ENCODE measurements around the gene RNASE1.
A peak's percentile ranks its signal among the peaks of the same experiment; 100 is the strongest.
"Not testable (repeated sequence)": the region's sequence is repeated elsewhere in the genome, so short reads cannot be mapped to it uniquely, and the experiment has no call there.

Gene RNASE1

GRCh38 chr14:20774258-20774824, 28.3 kb downstream of the RNASE1 start:
- Mint-ChIP-seq H3K27ac (no peak overlapping the region), H3K4me1 (peaks cover 0 to 3% of the 10 kb centered on the region in 2 donors), H3K4me3 (no peak overlapping the region), H3K36me3 (no peaks in the 10 kb centered on the region), H3K27me3 (no peaks in the 10 kb centered on the region), H3K9me3 (no peaks in the 10 kb centered on the region)
- ATAC-seq (replicated peaks) = no peak
- no peak for DNase-seq

GRCh38 chr14:20772650-20773049, 30.0 kb downstream of the RNASE1 start:
- H3K27ac Mint-ChIP-seq = no peak overlapping the region
- peaks cover 8 to 12% of the 10 kb centered on the region in 2 donors for H3K4me1 Mint-ChIP-seq
- H3K9me3 Mint-ChIP-seq = no peaks in the 10 kb centered on the region
- no peaks in the 10 kb centered on the region for H3K36me3 Mint-ChIP-seq
- H3K4me3 Mint-ChIP-seq = no peak overlapping the region
- no peaks in the 10 kb centered on the region for H3K27me3 Mint-ChIP-seq
- DNase-seq (no peak), ATAC-seq (replicated peaks) (no peak)

GRCh38 chr14:20769421-20769820, 33.2 kb downstream of the RNASE1 start:
- no peak for ATAC-seq (replicated peaks)
- Mint-ChIP-seq H3K36me3 (no peaks in the 10 kb centered on the region), H3K4me3 (no peak overlapping the region), H3K4me1 (peaks cover 13 to 24% of the 10 kb centered on the region in 2 donors), H3K27me3 (no peaks in the 10 kb centered on the region), H3K27ac (no peak overlapping the region), H3K9me3 (no peaks in the 10 kb centered on the region)
- DNase-seq = no peak

- Mint-ChIP-seq H3K36me3 (no peaks in the 10 kb centered on the region), H3K27ac (no peak overlapping the region), H3K4me1 (peaks cover 13 to 25% of the 10 kb centered on the region in 2 donors), H3K27me3 (no peaks in the 10 kb centered on the region), H3K4me3 (no peak overlapping the region), H3K9me3 (no peaks in the 10 kb centered on the region)
- DNase-seq = no peak
- ATAC-seq (replicated peaks) = no peak
Observed at GRCh38 chr14:20768593-20768892, 34.1 kb downstream of the RNASE1 start.

GRCh38 chr14:20760950-20761349, 41.7 kb downstream of the RNASE1 start:
- ATAC-seq (replicated peaks) (peak; percentile 73 to 83), DNase-seq (no peak)
- Mint-ChIP-seq H3K27ac (no peak overlapping the region), H3K4me3 (no peak overlapping the region), H3K36me3 (no peaks in the 10 kb centered on the region), H3K27me3 (no peaks in the 10 kb centered on the region), H3K4me1 (peaks cover 13 to 26% of the 10 kb centered on the region in 2 donors), H3K9me3 (no peaks in the 10 kb centered on the region)

- not testable (repeated sequence) for H3K27ac Mint-ChIP-seq; ATAC-seq (replicated peaks); DNase-seq; H3K27me3 Mint-ChIP-seq; H3K9me3 Mint-ChIP-seq; H3K36me3 Mint-ChIP-seq; H3K4me3 Mint-ChIP-seq
- H3K4me1 Mint-ChIP-seq = peaks cover 5 to 16% of the 10 kb centered on the region in 2 donors
Observed at GRCh38 chr14:20759465-20759864, 43.2 kb downstream of the RNASE1 start.

- no peak overlapping the region for H3K27ac Mint-ChIP-seq
- no peak overlapping the region for H3K4me3 Mint-ChIP-seq
- peak; percentile 6 for DNase-seq
- peaks cover 0 to under 1% of the 10 kb centered on the region in 2 donors for H3K36me3 Mint-ChIP-seq
- no peaks in the 10 kb centered on the region for H3K27me3 Mint-ChIP-seq
- ATAC-seq (replicated peaks) = peak; percentile 43 to 56
- H3K9me3 Mint-ChIP-seq = peaks cover 0 to 5% of the 10 kb centered on the region in 2 donors
- peaks cover 5 to 14% of the 10 kb centered on the region in 2 donors for H3K4me1 Mint-ChIP-seq
Observed at GRCh38 chr14:20757965-20758364, 44.7 kb downstream of the RNASE1 start.

GRCh38 chr14:20755037-20755436, 47.6 kb downstream of the RNASE1 start:
- DNase-seq (no peak), ATAC-seq (replicated peaks) (no peak)
- no peak overlapping the region for H3K4me3 Mint-ChIP-seq
- H3K27ac Mint-ChIP-seq = no peak overlapping the region
- peaks cover 7 to 8% of the 10 kb centered on the region in 2 donors for H3K4me1 Mint-ChIP-seq
- peaks cover 0 to 7% of the 10 kb centered on the region in 2 donors for H3K27me3 Mint-ChIP-seq
- H3K36me3 Mint-ChIP-seq = peaks cover 7 to 17% of the 10 kb centered on the region in 2 donors
- H3K9me3 Mint-ChIP-seq = peaks cover 12 to 18% of the 10 kb centered on the region in 2 donors

GRCh38 chr14:20754308-20754707, 48.3 kb downstream of the RNASE1 start:
- Mint-ChIP-seq H3K4me1 (peaks cover 9 to 11% of the 10 kb centered on the region in 2 donors), H3K9me3 (peaks cover 12 to 18% of the 10 kb centered on the region in 2 donors), H3K4me3 (no peak overlapping the region), H3K27me3 (peaks cover 0 to 7% of the 10 kb centered on the region in 2 donors), H3K27ac (no peak overlapping the region), H3K36me3 (peaks cover 7 to 17% of the 10 kb centered on the region in 2 donors)
- ATAC-seq (replicated peaks) (no peak), DNase-seq (no peak)

GRCh38 chr14:20751963-20752562, 50.6 kb downstream of the RNASE1 start:
- Mint-ChIP-seq H3K27ac (no peak overlapping the region), H3K4me3 (no peak overlapping the region)
- DNase-seq = no peak

More at GRCh38 chr14:20751963-20752562, 50.6 kb downstream of the RNASE1 start:
- no peak for ATAC-seq (replicated peaks)
- H3K27me3 Mint-ChIP-seq = peaks cover 0 to 16% of the 10 kb centered on the region in 2 donors
- peaks cover 7 to 17% of the 10 kb centered on the region in 2 donors for H3K36me3 Mint-ChIP-seq
- peaks cover 7 to 12% of the 10 kb centered on the region in 2 donors for H3K4me1 Mint-ChIP-seq
- peaks cover 12 to 18% of the 10 kb centered on the region in 2 donors for H3K9me3 Mint-ChIP-seq

Measured in stimulated activated naive B cell treated with anti-CD40 and anti-IgM and Interleukin-4, amounts not matched to agents 10 μg/mL and 1 μg/mL and 100 μg/mL, for 72 hours (primary cell).